NCI-H226 (cell line): ENCODE results near the gene CLCN2.
A peak's percentile ranks its signal among the peaks of the same experiment; 100 is the strongest.

ENCODE experiments used
- DNase-seq: peaks from one replicate; pipeline ENCODE4 v3.0.0-alpha.2; 2015

The CLCN2 gene

DNA sequence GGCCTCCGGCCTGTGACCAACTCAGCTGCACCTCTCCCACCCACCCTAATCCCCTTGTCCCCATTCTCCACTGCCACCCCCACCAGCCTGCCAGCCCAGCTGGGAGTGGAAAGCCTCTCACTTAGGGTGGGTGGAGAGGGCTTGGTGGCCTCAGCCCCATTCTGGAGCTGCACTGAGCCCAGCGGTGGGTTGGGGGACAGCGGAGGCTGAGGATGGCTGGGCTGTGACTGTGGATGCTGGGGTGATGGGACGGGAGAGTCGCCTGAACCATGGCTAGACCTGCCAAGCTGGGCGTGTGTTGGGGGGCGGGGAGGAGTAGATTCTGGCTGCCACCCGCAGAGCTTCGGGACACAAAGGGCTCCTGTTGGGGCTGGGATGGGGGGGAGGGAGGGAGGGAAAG is 1.8 kb downstream of the CLCN2 start:
- DNase-seq: no peak

DNA sequence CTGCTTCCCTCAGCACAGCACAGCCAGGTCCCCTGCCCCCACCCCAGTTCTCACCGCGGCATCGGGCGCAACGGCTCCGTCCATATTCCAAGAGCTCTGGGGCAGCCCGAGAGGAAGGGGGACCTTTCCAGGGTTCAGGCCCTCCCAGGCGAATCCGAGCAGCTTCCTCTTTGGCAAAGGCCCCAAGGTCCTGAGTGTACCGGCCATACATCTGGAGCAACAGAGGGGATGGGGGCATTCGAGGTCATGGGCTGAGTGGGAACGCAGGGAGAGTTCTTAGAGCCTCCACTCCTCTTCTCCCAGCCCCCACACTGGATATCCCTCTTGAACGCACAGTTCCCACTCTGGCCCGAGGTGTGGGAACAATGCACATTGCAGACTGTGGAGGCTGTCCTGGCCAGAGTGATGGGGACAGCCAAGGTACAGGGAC is 2.5 kb downstream of the CLCN2 start:
- DNase-seq: no peak

DNA sequence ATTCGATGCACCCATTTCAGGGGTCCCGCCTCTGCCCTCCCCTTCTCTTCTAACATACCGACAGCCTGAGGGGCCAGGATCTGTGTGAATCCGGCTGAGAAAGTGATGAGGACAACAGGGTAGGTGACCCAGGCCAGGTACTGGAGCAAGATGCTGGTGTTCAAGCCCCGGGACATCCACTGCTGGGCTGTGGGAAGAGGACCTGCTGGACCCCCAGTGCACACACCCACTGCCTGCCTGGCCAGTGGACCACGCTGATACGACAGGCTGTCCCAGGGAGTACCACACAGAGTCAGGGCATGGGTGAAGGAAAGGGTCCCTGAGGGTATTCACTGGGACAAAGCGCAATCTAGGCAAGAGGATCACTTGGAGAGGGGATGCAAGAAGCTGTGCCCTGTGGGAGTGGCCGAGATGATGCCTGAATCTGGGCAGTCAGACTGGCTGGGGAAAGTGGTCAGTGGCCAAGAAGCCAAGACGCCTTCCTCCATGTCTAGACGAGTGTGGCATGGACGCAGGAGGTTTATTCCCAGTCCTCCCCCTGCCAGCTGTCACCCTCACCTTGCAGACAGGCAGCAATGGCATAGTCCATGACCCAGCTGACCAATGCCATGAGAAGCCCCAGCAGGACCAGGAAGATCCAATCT is 3.2 kb downstream of the CLCN2 start:
- DNase-seq: no peak

DNA sequence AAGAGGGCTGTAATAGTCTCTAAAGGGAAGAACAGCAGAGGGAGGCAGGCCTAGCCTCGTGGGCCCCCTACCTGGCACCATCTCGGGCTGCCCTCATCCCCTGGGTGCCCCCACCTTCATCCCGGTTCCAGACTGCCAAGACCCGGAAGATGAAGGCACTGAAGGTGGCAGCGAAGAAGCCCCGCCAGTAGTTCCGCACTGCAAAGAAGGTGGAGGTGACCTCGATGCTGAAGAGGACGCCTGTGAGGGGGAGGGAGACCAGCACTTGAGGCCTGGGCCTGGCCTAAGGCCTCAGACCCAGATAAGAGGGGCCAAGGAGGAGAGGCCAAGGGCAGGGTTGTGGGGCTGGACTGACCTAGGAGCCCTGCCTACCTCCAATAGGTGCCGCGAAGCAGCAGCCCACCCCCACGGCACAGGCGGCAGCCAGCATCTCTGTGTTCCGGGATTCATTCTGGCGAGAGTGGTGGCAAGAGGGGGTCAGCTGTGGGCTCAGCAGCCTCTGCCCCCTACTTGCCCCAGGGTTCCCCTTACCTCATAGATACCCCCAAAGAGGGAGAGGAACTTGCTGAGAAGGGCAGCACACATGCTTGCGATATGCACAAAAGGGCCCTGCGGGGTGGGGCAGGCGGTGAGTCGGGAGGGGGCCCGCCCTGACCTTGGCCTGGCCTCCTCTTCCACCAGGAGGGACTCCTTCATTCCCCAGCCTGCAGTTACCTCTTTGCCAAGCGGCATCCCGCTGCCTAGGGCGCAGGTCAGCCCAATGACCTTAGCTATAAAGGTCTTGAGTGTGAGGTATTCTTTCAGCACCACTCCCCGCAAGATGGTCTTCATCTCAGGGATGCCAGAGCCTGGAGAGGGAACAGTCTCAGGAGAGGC is 3.9 kb downstream of the CLCN2 start:
- no peak for DNase-seq

DNA sequence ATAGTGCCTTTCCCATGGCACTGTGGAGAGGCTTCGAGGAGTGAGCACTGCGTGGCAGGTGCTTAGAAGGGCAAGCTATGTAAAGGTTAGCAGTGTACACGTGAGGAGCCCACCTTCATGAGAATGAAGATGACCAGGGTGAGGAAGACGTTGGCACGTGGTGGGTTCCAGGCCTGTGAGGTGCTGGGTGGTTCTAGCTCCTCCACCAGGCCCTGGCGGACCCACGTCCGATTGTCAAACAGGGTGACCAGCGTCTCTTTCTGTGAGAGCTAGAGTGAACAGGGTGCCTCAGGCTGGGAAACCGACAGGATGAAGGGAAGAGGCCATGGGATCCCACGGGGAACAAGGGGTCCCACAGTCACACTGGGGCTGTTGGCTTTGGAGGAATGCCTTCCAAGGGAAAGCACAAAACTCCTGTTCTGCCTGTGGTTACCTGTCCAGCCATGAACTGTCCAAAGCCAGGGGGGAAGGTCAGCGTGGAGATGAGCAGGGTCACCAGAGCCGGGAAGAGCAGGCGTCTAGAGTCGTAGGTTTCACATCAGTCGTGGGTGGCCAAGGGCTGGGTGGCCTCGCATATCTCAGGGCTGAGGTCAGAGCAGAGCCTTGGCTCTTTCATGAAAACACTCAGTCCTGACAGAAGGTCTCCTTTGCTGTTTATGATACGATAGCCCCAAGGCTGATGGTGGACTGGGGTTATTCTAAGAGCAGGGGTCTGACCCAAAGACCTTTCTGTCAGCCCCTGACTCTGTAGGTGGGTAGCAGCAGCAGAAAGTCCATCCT is 6.0 kb downstream of the CLCN2 start:
- DNase-seq: no peak

DNA sequence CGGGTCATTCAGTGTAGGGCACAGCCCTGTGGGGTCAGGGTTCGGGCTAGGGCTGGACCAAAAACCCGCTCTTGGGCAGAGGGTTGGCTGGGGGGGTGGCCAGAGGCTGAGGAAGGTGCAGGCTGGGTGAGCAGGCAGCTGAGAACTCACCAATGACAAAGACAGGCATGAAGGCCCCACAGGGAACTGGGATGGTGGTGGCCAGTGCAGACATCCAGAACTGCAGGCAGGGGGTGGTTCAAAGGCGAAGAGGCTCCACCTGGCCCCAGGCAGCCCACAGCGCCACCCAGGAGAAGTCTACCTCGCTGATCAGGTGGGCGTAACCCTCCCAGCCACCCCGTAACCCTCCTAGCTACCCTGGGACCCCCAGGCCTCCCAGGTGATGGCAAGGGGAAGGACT is 6.7 kb downstream of the CLCN2 start:
- no peak for DNase-seq

DNA sequence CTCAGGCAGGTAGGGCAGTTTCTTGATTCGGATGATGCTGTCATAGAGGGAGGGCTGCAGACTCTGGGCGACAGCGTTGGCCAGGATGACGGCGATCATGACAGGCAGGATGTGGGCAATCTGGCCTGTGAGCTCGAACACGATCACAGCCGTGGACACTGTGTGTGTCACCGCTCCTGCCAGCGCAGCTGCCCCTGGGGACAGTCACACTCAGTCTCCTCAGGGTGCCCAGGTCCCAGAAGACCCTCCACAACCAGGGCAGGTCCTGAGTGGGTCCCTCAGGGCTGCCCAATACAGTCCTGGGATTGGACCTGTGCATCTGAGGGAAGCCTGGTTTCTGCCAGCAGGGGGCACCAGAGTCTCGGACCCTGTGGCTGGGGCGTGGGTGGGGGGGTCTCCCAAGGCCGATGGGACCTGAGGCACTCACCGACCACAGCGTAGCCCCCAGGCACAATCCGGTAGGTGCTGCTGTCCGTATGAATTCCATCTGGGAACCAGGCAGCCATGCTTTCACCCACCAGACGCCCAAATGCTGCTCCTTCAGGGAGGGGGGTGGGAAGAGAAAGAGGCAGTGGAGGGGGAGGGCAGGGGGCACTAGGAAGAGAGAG is 7.2 kb downstream of the CLCN2 start:
- no peak for DNase-seq

DNA sequence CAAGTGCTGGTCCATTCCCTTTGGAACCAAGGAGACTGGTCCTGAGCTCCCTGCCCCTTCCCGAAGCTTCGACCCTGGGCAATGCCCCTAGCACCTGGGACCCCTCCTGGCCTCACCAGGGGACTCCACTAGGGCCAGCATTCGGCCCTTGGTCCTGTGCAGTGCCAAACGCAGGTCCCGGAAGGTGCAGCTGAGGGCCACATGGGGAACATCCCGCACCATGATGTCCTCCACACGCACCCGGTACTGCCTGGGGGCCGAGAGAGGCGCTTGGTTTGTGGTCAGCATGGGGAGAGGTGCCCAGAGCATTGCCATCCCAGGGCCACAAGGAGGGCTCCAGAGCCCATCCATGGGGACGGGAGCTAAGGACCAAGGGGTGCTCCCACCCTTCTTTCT is 7.9 kb downstream of the CLCN2 start:
- DNase-seq: no peak

DNA sequence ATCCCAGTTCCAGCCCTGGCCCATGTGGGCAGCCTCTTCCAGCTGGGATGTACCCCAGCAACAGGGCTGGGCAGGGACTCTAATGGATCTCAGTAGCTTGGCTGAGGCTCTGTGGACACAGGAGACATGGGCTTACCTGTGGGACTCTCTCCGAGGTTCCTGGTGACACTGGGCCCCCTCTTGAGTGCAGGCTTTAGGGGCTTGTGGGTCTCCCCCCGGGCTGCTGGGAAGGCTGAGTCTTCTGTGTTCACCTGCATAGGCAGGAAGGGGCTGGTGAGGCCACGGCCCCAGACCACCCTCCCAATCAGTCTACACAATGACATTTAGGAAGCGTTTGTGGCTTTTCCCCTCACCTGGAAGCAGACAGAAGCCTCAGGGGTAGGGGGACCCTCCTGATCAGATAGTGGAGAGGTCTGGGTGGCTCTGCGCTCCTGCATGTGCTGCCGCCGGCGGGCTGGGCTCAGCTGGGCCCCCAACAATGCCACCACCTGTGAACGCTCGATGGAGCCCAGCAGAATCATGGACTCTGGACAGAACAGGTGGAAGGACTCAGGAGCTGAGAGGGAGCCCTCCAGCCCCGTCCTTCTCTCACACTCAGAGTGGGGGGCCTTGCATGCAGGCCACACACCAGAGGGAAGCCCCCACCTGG is 8.4 kb downstream of the CLCN2 start:
- no peak for DNase-seq

DNA sequence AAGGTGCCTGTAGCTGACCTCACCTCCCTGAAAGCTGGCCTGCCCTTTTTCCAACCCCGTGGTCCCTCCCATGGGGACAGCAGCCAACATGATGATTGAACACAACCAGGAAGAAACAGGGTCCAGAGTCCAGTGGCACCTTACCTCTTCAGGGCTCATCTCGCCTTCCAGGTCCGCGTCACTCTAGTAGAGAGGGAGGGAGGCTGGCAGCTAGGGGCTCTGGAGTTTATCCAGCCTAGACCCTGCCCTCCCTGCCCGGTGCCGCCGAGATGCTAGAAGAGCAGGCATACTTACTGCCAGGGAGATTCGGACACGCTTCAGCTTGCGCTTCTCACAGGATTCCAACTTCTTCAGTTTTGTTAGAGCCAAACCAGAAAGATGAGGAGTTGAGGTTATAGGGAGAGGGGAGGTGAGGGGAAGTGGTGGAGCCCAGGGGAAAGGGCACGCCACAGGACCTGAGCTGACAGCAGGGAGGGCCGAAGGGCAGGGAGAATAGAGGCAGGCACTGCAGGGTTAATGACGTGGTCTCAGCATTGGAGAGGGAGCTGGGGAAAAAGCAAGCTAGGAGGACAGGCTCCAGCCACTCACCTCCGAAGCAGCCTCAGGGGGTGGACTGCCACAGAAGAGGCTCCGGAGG is 9.1 kb downstream of the CLCN2 start:
- DNase-seq: no peak

DNA sequence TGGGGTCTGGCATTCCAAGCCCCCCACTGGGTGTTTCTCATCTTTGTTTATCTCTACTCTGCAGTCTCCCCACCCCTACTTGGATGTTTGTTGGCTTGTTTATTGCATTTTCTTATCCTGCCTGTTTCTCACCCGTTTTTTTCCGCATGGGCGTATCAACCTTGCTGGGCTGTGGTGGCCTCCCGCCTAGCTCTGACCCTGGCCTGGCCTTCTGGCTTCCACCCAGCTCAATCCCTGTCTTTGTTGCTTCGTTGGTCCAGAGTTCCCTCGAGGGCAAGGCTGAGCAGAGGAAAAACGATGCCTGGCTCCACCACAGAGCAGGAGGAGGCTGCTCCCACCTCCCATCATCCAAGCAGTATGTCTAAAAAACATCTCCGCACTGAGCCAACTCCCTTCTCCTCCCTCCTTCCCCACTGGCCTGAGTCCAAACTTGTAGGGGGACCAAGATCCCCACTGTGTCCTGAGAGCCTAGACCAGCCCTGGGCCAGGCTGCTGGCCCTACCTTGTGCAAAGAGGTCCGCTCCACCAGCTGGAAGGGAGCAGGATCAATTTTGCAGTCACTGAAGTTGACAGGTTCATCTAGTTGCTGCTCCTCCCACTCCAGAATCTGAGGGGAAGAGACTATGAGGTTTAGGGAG is 9.8 kb downstream of the CLCN2 start:
- DNase-seq: no peak

DNA sequence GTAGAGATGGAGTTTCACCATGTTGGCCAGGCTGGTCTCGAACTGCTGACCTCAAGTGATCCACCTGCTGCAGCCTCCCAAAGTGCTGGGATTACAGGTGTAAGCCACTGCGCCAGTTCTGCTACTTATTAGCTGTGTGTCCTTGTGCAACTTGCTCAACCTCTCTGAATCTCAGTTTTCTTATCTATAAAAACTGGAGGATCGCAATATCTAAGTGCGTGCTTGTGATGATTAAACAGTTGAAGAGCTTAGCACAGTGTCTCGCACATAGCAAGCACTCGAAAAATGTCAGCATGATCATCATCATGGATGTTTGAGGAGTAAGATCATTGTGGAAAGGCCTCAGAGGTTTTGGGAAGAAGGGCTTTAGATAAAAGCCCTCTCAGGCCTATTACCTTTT is 10.8 kb downstream of the CLCN2 start:
- DNase-seq: no peak

DNA sequence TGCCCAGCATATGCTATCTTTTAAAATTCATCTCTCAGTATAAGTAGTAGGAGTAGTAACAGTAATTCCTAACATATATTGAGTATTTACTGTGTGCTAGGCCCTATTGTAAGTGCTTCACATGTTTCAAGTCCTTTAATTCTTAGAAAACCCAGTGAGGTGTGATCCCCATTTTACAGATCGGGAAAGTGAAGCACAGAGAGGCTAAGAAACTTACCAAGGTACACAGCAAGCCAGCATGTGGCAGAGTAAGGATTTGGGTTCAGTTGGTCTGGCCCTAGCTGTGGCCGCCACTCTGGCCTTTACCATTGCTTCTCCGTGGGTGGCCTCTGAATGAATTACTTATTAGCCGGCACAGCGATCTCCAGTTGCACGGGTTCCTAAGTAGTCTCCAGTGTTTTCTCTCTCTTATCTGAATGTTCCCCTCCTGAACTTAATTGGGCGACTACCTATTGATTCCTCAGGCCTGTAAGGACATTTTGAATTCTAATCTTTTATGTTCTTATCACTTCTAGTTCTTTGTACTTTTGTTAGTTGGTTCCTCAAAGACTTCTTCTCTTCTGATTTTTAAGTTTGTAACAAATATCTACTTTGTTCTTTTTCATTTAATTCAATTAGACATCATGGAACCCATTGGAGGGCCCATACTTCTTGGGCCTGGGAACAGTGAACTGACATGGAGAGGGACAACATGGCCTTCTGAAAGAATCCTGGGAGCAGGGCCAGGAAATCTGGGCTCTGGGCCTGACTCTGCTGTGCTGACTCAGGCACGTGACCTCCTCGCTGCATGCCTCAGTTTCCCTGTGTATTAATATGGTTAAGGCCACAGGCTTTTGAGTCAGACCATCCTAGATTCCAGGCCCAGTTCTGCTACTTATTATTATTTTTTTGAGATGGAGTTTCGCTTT is 11.6 kb downstream of the CLCN2 start:
- no peak for DNase-seq

DNA sequence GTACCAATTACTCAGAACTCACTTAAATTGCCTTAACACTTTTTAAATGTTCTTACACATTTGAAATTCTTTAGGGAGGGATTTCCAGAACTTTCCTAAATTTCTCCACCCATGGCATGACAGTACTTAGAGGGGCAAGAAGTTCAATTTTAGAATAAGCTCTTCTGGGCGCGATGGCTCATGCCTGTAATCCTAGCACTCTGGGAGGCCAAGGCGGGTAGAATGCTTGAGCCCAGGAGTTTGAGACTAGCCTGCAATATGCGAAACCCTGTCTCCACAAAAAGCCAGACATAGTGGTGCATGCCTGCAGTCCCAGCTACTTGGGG is 13.4 kb downstream of the CLCN2 start:
- DNase-seq: no peak

DNA sequence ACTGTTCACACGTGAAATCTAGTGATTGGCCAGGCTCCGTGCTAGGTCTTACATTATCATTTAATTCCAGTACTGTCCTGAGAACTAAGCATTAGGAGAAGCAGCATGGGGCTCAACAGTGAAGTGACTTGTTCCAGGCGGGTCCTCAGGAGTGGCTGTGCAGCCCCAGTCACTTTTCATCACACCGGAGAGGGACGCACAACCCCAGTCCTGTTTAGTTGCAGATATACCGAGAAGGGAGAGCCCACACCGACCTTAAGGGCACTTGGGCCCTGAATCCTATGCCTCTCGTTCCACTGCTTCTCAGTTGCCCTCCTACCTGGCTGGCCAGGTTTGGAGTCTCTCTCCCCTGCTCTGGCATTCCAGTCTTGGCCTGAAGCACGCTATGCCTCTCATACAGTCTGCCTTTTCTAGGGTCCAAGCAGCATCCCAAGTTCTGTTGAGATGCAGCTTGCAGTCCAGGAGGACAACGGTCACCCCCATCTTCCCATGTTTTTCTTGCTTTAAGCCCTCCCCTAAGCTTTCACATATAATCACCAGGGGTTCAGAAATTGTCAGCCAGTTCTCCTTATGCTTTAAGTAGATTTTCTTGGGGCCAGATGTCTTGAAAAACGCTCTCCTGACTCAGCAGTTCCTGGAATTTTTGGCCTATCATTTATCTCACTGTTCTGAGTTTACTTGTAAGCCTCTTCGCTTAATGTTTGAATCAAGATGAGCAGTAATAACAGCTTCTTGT is 13.9 kb downstream of the CLCN2 start:
- no peak for DNase-seq

DNA sequence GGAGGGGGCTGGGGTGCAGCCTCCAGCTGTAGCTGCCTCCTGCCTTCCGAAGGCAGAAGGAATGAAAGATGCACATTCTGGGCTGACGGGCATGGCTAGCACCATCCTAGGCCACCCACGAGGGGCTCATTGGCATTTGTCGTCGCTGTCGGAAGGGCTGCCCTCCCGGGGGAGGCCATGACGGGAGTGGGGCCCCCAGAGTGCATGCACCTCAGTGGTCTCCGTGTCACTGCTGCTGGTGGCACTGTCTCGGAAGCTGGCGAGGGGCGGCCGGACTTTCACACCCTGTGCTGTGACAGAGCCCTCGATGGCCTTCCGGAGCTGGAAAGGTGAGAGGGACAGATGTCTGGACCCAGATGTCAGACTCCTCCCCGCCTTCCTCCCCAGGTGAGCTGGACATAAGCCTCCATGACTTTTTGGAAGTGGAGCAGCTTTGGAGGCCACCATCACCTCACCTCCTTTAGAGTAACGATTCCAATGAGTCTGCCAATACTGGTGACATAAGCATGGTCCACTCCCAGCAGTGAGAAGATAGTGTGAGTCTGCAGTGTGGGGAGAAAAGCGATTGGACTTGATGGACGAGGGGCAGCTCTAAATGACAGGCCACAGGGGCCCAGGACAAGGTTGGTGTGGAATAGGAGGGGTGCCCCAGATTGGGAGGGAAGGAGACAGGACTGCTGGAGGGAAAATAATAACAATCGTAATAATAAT is 14.8 kb downstream of the CLCN2 start:
- no peak for DNase-seq

DNA sequence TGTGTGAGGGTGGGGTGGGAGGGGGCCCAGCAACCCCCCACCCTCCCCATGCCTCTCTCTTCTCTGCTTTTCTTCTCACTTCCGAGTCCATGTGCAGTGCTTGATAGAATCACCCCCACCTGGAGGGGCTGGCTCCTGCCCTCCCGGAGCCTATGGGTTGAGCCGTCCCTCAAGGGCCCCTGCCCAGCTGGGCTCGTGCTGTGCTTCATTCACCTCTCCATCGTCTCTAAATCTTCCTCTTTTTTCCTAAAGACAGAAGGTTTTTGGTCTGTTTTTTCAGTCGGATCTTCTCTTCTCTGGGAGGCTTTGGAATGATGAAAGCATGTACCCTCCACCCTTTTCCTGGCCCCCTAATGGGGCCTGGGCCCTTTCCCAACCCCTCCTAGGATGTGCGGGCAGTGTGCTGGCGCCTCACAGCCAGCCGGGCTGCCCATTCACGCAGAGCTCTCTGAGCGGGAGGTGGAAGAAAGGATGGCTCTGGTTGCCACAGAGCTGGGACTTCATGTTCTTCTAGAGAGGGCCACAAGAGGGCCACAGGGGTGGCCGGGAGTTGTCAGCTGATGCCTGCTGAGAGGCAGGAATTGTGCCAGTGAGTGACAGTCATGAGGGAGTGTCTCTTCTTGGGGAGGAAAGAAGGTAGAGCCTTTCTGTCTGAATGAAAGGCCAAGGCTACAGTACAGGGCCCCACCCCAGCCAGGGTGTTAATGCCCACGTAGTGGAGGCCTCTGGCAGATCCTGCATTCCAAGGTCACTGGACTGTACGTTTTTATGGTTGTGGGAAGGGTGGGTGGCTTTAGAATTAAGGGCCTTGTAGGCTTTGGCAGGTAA is 15.9 kb downstream of the CLCN2 start:
- peak; percentile 33 for DNase-seq

DNA sequence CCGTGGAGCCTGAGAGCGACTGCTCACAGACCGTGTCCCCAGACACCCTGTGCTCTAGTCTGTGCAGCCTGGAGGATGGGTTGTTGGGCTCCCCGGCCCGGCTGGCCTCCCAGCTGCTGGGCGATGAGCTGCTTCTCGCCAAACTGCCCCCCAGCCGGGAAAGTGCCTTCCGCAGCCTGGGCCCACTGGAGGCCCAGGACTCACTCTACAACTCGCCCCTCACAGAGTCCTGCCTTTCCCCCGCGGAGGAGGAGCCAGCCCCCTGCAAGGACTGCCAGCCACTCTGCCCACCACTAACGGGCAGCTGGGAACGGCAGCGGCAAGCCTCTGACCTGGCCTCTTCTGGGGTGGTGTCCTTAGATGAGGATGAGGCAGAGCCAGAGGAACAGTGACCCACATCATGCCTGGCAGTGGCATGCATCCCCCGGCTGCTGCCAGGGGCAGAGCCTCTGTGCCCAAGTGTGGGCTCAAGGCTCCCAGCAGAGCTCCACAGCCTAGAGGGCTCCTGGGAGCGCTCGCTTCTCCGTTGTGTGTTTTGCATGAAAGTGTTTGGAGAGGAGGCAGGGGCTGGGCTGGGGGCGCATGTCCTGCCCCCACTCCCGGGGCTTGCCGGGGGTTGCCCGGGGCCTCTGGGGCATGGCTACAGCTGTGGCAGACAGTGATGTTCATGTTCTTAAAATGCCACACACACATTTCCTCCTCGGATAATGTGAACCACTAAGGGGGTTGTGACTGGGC is 16.7 kb downstream of the CLCN2 start:
- DNase-seq: no peak
